ENCODE measurements around the gene SEMA4C.

SEMA4C gene

GRCh38 chr2:96869822-96870625 lies at the start of gene SEMA4C:
TSS of gene SEMA4C (minus strand) at chr2:96870080. CDS start at chr2:96867886, 2,194 bp downstream.
- peak; percentile 56 for DNase-seq (ENCODE audit: low spot score)
- H3K4me1 Mint-ChIP-seq (ENCODE audit: low read depth) = peaks cover 18% of the 10 kb centered on the region
- H3K27me3 Mint-ChIP-seq (ENCODE audit: low read depth) = peaks cover 11% of the 10 kb centered on the region
- H3K27ac Mint-ChIP-seq = peak within 1 kb of the TSS; percentile 90
- peak within 1 kb of the TSS; percentile 86 for H3K4me3 Mint-ChIP-seq
- peaks cover 19% of the 10 kb centered on the region for H3K36me3 Mint-ChIP-seq (ENCODE audit: low read depth)
- no peaks in the 10 kb centered on the region for H3K9me3 Mint-ChIP-seq

- Mint-ChIP-seq H3K4me1 (ENCODE audit: low read depth) (peaks cover 27% of the 10 kb centered on the region), H3K27me3 (ENCODE audit: low read depth) (peaks cover 10% of the 10 kb centered on the region), H3K36me3 (ENCODE audit: low read depth) (peaks cover 24% of the 10 kb centered on the region), H3K27ac (no peak overlapping the region), H3K4me3 (no peak overlapping the region), H3K9me3 (peaks cover 29% of the 10 kb centered on the region)
- no peak for DNase-seq (ENCODE audit: low spot score)
Measured at GRCh38 chr2:96918754-96919550, 49.1 kb upstream of the SEMA4C start.

GRCh38 chr2:96918092-96918753 lies 48.3 kb upstream of the SEMA4C start:
- Mint-ChIP-seq H3K9me3 (peaks cover 31% of the 10 kb centered on the region), H3K36me3 (ENCODE audit: low read depth) (peaks cover 26% of the 10 kb centered on the region), H3K4me1 (ENCODE audit: low read depth) (peaks cover 31% of the 10 kb centered on the region), H3K27me3 (ENCODE audit: low read depth) (peaks cover 10% of the 10 kb centered on the region), H3K27ac (no peak overlapping the region), H3K4me3 (no peak overlapping the region)
- no peak for DNase-seq (ENCODE audit: low spot score)

GRCh38 chr2:96916646-96917543 lies 47.0 kb upstream of the SEMA4C start:
- no peak overlapping the region for H3K4me3 Mint-ChIP-seq
- no peak overlapping the region for H3K27ac Mint-ChIP-seq
- H3K36me3 Mint-ChIP-seq (ENCODE audit: low read depth) = peaks cover 26% of the 10 kb centered on the region
- H3K27me3 Mint-ChIP-seq (ENCODE audit: low read depth) = peaks cover 10% of the 10 kb centered on the region
- no peak for DNase-seq (ENCODE audit: low spot score)
- H3K9me3 Mint-ChIP-seq = peaks cover 31% of the 10 kb centered on the region
- H3K4me1 Mint-ChIP-seq (ENCODE audit: low read depth) = peaks cover 34% of the 10 kb centered on the region

- Mint-ChIP-seq H3K27me3 (ENCODE audit: low read depth) (peaks cover 10% of the 10 kb centered on the region), H3K9me3 (peaks cover 31% of the 10 kb centered on the region), H3K4me3 (no peak overlapping the region), H3K36me3 (ENCODE audit: low read depth) (peaks cover 26% of the 10 kb centered on the region), H3K27ac (no peak overlapping the region), H3K4me1 (ENCODE audit: low read depth) (peaks cover 38% of the 10 kb centered on the region)
- no peak for DNase-seq (ENCODE audit: low spot score)
Measured at GRCh38 chr2:96916156-96916630, 46.3 kb upstream of the SEMA4C start.

GRCh38 chr2:96914332-96914731 lies 44.5 kb upstream of the SEMA4C start:
- Mint-ChIP-seq H3K4me1 (ENCODE audit: low read depth) (peaks cover 39% of the 10 kb centered on the region), H3K36me3 (ENCODE audit: low read depth) (peaks cover 26% of the 10 kb centered on the region), H3K9me3 (peaks cover 31% of the 10 kb centered on the region), H3K27ac (peak overlapping the region; percentile 96), H3K4me3 (peak overlapping the region; percentile 87), H3K27me3 (ENCODE audit: low read depth) (peaks cover 10% of the 10 kb centered on the region)
- DNase-seq (ENCODE audit: low spot score) = no peak

GRCh38 chr2:96913398-96914202 lies 43.7 kb upstream of the SEMA4C start:
- H3K27ac Mint-ChIP-seq = peak overlapping the region; percentile 96
- H3K4me1 Mint-ChIP-seq (ENCODE audit: low read depth) = peaks cover 39% of the 10 kb centered on the region

GRCh38 chr2:96913117-96913397 lies 43.2 kb upstream of the SEMA4C start:
- Mint-ChIP-seq H3K27ac (peak overlapping the region; percentile 96), H3K4me3 (peak overlapping the region; percentile 87), H3K4me1 (ENCODE audit: low read depth) (peaks cover 34% of the 10 kb centered on the region), H3K36me3 (ENCODE audit: low read depth) (peaks cover 23% of the 10 kb centered on the region), H3K9me3 (peaks cover 24% of the 10 kb centered on the region), H3K27me3 (ENCODE audit: low read depth) (peaks cover 4% of the 10 kb centered on the region)
- DNase-seq (ENCODE audit: low spot score) = no peak

More at GRCh38 chr2:96913398-96914202, 43.7 kb upstream of the SEMA4C start:
- Mint-ChIP-seq H3K27me3 (ENCODE audit: low read depth) (peaks cover 4% of the 10 kb centered on the region), H3K36me3 (ENCODE audit: low read depth) (peaks cover 25% of the 10 kb centered on the region), H3K4me3 (peak overlapping the region; percentile 87), H3K9me3 (peaks cover 27% of the 10 kb centered on the region)
- DNase-seq (ENCODE audit: low spot score) = peak; percentile 44

GRCh38 chr2:96912346-96913116 lies 42.7 kb upstream of the SEMA4C start:
- DNase-seq (ENCODE audit: low spot score) = no peak
- H3K27me3 Mint-ChIP-seq (ENCODE audit: low read depth) = peaks cover 4% of the 10 kb centered on the region
- H3K36me3 Mint-ChIP-seq (ENCODE audit: low read depth) = peaks cover 22% of the 10 kb centered on the region
- H3K4me3 Mint-ChIP-seq = peak overlapping the region; percentile 87
- peaks cover 22% of the 10 kb centered on the region for H3K9me3 Mint-ChIP-seq
- peak overlapping the region; percentile 96 for H3K27ac Mint-ChIP-seq
- peaks cover 33% of the 10 kb centered on the region for H3K4me1 Mint-ChIP-seq (ENCODE audit: low read depth)

GRCh38 chr2:96909611-96910021 lies 39.7 kb upstream of the SEMA4C start:
- Mint-ChIP-seq H3K27ac (no peak overlapping the region), H3K9me3 (peaks cover 3% of the 10 kb centered on the region), H3K4me3 (no peak overlapping the region), H3K36me3 (ENCODE audit: low read depth) (peaks cover 3% of the 10 kb centered on the region), H3K4me1 (ENCODE audit: low read depth) (peaks cover 31% of the 10 kb centered on the region), H3K27me3 (ENCODE audit: low read depth) (no peaks in the 10 kb centered on the region)
- no peak for DNase-seq (ENCODE audit: low spot score)

GRCh38 chr2:96907115-96908041 lies 37.5 kb upstream of the SEMA4C start:
- Mint-ChIP-seq H3K9me3 (no peaks in the 10 kb centered on the region), H3K4me3 (no peak overlapping the region), H3K36me3 (ENCODE audit: low read depth) (no peaks in the 10 kb centered on the region), H3K4me1 (ENCODE audit: low read depth) (peaks cover 11% of the 10 kb centered on the region), H3K27me3 (ENCODE audit: low read depth) (no peaks in the 10 kb centered on the region), H3K27ac (no peak overlapping the region)
- no peak for DNase-seq (ENCODE audit: low spot score)
